Activated T-helper 1 cell treated with anti-CD3 and anti-CD28 coated beads, Interleukin-12 subunit alpha, Interleukin-12 subunit beta, Interleukin-2, Interleukin-4 antibody, amounts not matched to agents 30 ng/mL and 10 ng/mL and 1 ng/mL, durations not matched to agents 14 hours and 24 hours and 36 hours (primary cell): Measurements from ENCODE around the gene TTC28. TPM values are rescaled to one million over a fixed set of nuclear protein-coding genes. Genes with fewer than 3 reads are reported as not detected.

ENCODE experiments used
- DNase-seq: peaks from one replicate; pipeline ENCODE4 v3.0.0; 2021; ENCODE audit warnings: low spot score
- H3K27ac Mint-ChIP-seq: one replicate; pipeline ENCODE4 v1.8.0; 2021; ENCODE audit warnings: mild to moderate bottlenecking, mixed read lengths
- H3K27me3 Mint-ChIP-seq: one replicate; pipeline ENCODE4 v1.8.0; 2022; ENCODE audit warnings: mild to moderate bottlenecking, moderate library complexity, mixed read lengths; ENCODE audit not compliant: insufficient read depth
- H3K36me3 Mint-ChIP-seq: one replicate; pipeline ENCODE4 v1.8.0; 2021; ENCODE audit warnings: low read depth, mixed read lengths
- H3K4me1 Mint-ChIP-seq: one replicate; pipeline ENCODE4 v1.8.0; 2021; ENCODE audit warnings: low read depth, mixed read lengths
- H3K4me3 Mint-ChIP-seq: one replicate; pipeline ENCODE4 v1.8.0; 2021; ENCODE audit warnings: mild to moderate bottlenecking, moderate library complexity, mixed read lengths
- H3K9me3 Mint-ChIP-seq: one replicate; pipeline ENCODE4 v1.8.0; 2021; ENCODE audit warnings: mixed read lengths
- intact Hi-C: fragments of 100-400 bp; cut with micrococcal nuclease; formaldehyde crosslinking; loops from one replicate; pipeline ENCODE4 v1.15.1; 2024
- total RNA-seq: library from RNA; stranded (reverse); gene quantifications from 2 replicates; pipeline ENCODE4 v1.2.3, GENCODE V29; 2022

Gene TTC28
- total RNA-seq, 1 donor from 2014 or later: 2.4 TPM

DNA sequence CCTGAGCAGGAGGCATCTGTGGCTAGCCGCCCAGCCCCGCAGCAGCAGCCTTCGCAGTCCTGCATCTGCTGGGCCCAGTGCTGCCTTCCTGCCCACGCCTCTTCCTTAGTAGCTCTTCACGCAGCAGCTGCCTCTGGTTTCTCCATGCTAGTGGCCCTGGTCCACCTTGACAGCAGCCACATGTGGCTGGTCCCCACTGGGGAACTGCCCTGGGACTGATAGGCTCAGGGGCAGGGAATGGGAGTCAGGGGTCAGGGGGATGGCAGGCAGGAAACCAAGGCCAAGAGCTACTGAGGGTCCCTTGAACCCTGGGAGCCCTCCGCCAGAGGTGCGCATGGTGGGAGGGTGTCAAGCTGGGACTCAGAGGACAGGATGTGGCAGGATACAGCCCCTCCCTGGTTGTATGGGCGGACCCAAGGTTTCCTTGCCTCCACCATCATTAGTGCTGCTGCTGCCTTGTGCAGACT lies 661.1 kb downstream of the TTC28 start:
- no peak overlapping the region for H3K4me3 Mint-ChIP-seq
- intact Hi-C loops: no loop called here
- no peaks in the 10 kb centered on the region for H3K9me3 Mint-ChIP-seq
- no peak for DNase-seq
- peaks cover 10% of the 10 kb centered on the region for H3K4me1 Mint-ChIP-seq
- H3K27ac Mint-ChIP-seq: no peak overlapping the region
- no peaks in the 10 kb centered on the region for H3K27me3 Mint-ChIP-seq
- no peaks in the 10 kb centered on the region for H3K36me3 Mint-ChIP-seq

DNA sequence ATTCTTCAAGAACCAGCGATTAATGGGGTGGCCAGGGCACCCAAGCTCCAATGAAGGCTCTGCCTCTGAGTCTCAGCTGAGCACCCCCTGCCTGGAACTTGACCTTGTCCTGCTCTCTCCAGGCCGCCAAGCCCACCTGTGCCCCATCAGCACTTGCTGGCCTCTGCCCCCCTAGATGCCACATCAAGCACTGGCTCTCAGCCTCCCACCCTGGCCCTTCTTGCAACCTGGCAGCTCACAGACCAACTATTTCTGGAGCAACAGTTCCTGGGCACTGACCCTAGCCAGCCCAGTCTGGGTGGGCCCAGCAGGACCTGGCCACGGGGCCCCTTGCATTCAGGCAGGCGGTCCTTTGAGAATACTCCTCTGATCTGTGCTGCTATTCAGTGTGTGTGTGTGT lies 661.8 kb downstream of the TTC28 start:
- H3K27ac Mint-ChIP-seq: no peak overlapping the region
- no peak overlapping the region for H3K4me3 Mint-ChIP-seq
- H3K9me3 Mint-ChIP-seq: no peaks in the 10 kb centered on the region
- no peak for DNase-seq
- H3K27me3 Mint-ChIP-seq: no peaks in the 10 kb centered on the region
- no peaks in the 10 kb centered on the region for H3K36me3 Mint-ChIP-seq
- intact Hi-C loops: no loop called here
- H3K4me1 Mint-ChIP-seq: peaks cover 10% of the 10 kb centered on the region

DNA sequence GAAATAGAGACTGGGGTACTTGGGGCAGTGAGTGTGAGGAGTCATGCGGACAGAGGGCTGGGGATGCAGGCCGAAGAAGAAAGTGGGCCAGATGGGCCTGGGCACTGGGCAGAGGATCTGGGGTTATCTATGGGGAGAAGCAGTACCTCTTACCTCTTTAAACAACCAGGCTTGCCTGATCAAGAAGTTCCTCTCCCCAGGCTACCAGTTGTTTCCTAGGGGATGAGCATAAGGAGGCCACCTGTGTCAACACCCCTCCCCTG lies 662.2 kb downstream of the TTC28 start:
- Mint-ChIP-seq H3K9me3 (no peaks in the 10 kb centered on the region), H3K4me3 (no peak overlapping the region), H3K36me3 (no peaks in the 10 kb centered on the region), H3K4me1 (peaks cover 10% of the 10 kb centered on the region), H3K27me3 (no peaks in the 10 kb centered on the region), H3K27ac (no peak overlapping the region)
- no peak for DNase-seq
- intact Hi-C loops: no loop called here

DNA sequence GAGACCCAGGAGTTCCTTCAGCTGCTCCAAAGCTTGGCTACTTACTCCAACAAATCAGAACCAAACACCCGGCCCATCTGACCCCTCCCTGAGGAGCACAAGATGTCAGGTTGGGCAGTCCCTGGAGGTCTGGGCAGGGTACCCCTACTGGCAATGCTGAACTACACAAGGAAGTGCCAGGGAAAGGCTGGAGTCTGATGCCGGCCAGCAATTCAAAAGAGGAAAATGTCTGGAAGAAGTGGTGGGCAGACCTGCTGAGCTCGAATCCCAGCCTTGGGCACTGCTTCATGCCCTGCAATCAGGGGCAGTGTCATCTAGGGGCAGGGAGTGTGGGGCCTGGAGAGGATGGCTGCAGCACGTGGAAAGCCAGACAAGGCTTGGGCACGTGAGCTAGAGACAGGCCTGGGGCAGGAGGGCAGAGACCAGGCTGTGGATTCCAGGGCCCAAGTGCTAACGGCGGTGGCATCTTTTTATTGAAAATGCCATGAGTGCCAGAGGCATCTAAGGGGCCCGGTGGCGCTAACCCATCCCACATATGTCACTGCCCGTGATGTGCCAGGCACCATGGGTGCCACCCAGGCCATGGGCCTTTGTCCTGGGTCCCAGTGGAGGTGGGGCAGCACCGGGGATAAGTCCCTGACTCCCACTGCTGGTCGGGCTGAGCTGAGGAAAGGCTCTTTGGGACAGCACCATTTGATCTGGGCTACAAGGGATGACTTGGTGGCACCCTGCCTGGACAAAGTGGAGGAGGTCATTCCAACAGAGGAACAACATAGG lies 662.7 kb downstream of the TTC28 start:
- H3K27ac Mint-ChIP-seq: no peak overlapping the region
- no peaks in the 10 kb centered on the region for H3K9me3 Mint-ChIP-seq
- peaks cover 10% of the 10 kb centered on the region for H3K4me1 Mint-ChIP-seq
- intact Hi-C loops: no loop called here
- no peaks in the 10 kb centered on the region for H3K27me3 Mint-ChIP-seq
- DNase-seq: no peak
- H3K36me3 Mint-ChIP-seq: no peaks in the 10 kb centered on the region
- no peak overlapping the region for H3K4me3 Mint-ChIP-seq

GRCh38 chr22:28015676-28016601 lies 663.7 kb downstream of the TTC28 start:
- peaks cover 10% of the 10 kb centered on the region for H3K4me1 Mint-ChIP-seq
- DNase-seq: no peak
- H3K9me3 Mint-ChIP-seq: no peaks in the 10 kb centered on the region
- H3K27ac Mint-ChIP-seq: no peak overlapping the region
- no peaks in the 10 kb centered on the region for H3K27me3 Mint-ChIP-seq
- H3K4me3 Mint-ChIP-seq: no peak overlapping the region
- intact Hi-C loops: no loop called here
- no peaks in the 10 kb centered on the region for H3K36me3 Mint-ChIP-seq

- no peak for DNase-seq
- no peaks in the 10 kb centered on the region for H3K9me3 Mint-ChIP-seq
- no peaks in the 10 kb centered on the region for H3K27me3 Mint-ChIP-seq
- no peak overlapping the region for H3K4me3 Mint-ChIP-seq
- intact Hi-C loops: no loop called here
- H3K36me3 Mint-ChIP-seq: no peaks in the 10 kb centered on the region
- no peak overlapping the region for H3K27ac Mint-ChIP-seq
- H3K4me1 Mint-ChIP-seq: peaks cover 7% of the 10 kb centered on the region
Observed at GRCh38 chr22:28015046-28015425, 664.6 kb downstream of the TTC28 start.

GRCh38 chr22:28014211-28015045 lies 665.2 kb downstream of the TTC28 start:
- H3K36me3 Mint-ChIP-seq: no peaks in the 10 kb centered on the region
- H3K4me3 Mint-ChIP-seq: no peak overlapping the region
- DNase-seq: no peak
- peaks cover 1% of the 10 kb centered on the region for H3K4me1 Mint-ChIP-seq
- no peaks in the 10 kb centered on the region for H3K9me3 Mint-ChIP-seq
- H3K27ac Mint-ChIP-seq: no peak overlapping the region
- intact Hi-C loops: no loop called here
- no peaks in the 10 kb centered on the region for H3K27me3 Mint-ChIP-seq

DNA sequence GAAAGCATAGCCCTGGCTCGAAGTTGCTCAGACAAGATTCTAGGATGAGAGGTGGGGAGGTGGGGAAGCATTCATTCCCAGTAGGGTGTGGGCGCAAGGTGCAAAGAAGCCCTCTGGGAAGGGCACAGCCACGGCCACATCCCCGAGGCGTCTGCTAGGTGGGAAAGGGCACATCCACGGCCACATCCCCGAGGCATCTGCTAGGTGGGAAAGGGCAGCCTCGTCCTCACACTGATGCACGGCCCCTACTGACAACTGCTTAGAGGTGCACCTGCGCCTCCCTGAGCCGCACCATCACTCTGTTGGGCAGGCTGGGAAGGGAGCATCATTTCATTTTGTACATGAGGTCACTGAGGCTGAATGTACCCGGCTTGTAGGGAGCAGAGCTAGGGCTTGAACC lies 666.0 kb downstream of the TTC28 start:
- Mint-ChIP-seq H3K36me3 (no peaks in the 10 kb centered on the region), H3K27me3 (no peaks in the 10 kb centered on the region), H3K9me3 (no peaks in the 10 kb centered on the region), H3K27ac (no peak overlapping the region), H3K4me3 (no peak overlapping the region), H3K4me1 (no peaks in the 10 kb centered on the region)
- no peak for DNase-seq
- intact Hi-C loops: no loop called here

GRCh38 chr22:28012832-28013460 lies 666.7 kb downstream of the TTC28 start:
- intact Hi-C loops: no loop called here
- Mint-ChIP-seq H3K9me3 (no peaks in the 10 kb centered on the region), H3K36me3 (no peaks in the 10 kb centered on the region), H3K4me3 (no peak overlapping the region), H3K27me3 (no peaks in the 10 kb centered on the region), H3K27ac (no peak overlapping the region), H3K4me1 (no peaks in the 10 kb centered on the region)
- no peak for DNase-seq

GRCh38 chr22:28009272-28009827 lies 670.3 kb downstream of the TTC28 start:
- Mint-ChIP-seq H3K4me1 (no peaks in the 10 kb centered on the region), H3K9me3 (no peaks in the 10 kb centered on the region), H3K27ac (no peak overlapping the region), H3K27me3 (no peaks in the 10 kb centered on the region), H3K36me3 (no peaks in the 10 kb centered on the region), H3K4me3 (no peak overlapping the region)
- intact Hi-C loops: loop anchor here (1.0 to 2.0 kb wide), 3 partner anchors 123 to 1253 kb away; no protein-coding TSS in a partner anchor
- peak; percentile 62 for DNase-seq

DNA sequence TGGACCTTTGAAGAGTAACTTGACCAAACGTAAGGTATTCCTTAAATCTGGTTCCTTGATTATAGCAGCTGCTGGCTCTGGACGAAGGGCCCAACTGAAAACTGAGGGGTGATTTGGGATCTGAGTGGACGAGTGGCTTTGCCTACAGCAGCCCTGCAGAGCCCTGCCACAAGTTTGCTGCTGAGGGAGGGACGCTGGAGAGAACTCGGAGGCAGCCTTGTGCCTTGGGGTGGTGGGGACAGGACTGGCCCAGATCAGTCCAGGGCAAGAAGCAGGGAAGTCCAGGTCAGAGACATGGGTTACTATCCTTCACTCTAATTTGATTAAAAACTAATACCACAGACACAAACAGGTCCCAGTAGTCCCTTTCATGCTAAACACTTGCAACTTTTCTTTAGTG lies 671.0 kb downstream of the TTC28 start:
- no peaks in the 10 kb centered on the region for H3K36me3 Mint-ChIP-seq
- H3K9me3 Mint-ChIP-seq: no peaks in the 10 kb centered on the region
- H3K27ac Mint-ChIP-seq: no peak overlapping the region
- DNase-seq: no peak
- no peaks in the 10 kb centered on the region for H3K4me1 Mint-ChIP-seq
- no peak overlapping the region for H3K4me3 Mint-ChIP-seq
- intact Hi-C loops: loop anchor here (1.0 to 2.0 kb wide), 3 partner anchors 122 to 1252 kb away; no protein-coding TSS in a partner anchor
- H3K27me3 Mint-ChIP-seq: no peaks in the 10 kb centered on the region

- no peak for DNase-seq
Observed at GRCh38 chr22:28008056-28008455, 671.6 kb downstream of the TTC28 start.

More at GRCh38 chr22:28008056-28008455, 671.6 kb downstream of the TTC28 start:
- intact Hi-C loops: loop anchor here (2.0 kb wide), 1 partner anchor 1251 kb away; no protein-coding TSS in a partner anchor
- H3K27ac Mint-ChIP-seq: no peak overlapping the region
- H3K9me3 Mint-ChIP-seq: no peaks in the 10 kb centered on the region
- no peaks in the 10 kb centered on the region for H3K36me3 Mint-ChIP-seq
- no peak overlapping the region for H3K4me3 Mint-ChIP-seq
- H3K27me3 Mint-ChIP-seq: no peaks in the 10 kb centered on the region
- H3K4me1 Mint-ChIP-seq: no peaks in the 10 kb centered on the region
